ENCODE data around the gene ALCAM.

DNA sequence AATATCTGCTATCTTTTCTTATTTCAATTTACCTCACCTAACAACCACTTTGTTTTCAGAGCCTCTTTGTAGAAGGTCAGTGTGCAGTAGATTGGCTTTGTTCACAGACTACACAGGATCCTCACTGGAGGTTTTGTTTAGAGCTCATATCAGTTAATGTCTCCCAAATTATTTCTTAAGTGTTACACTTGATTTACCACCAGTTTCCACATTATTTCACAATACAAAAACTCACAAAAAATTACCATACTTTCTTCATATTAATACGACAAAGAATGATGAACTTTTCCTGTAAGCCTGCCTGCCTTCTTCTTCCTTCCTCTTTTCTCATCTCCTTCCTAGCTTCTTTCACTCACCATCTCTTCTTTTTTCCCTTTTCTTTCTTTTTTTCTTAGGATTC, 133.3 kb downstream of the ALCAM start:
- TF ChIP-seq, protein P1, sequence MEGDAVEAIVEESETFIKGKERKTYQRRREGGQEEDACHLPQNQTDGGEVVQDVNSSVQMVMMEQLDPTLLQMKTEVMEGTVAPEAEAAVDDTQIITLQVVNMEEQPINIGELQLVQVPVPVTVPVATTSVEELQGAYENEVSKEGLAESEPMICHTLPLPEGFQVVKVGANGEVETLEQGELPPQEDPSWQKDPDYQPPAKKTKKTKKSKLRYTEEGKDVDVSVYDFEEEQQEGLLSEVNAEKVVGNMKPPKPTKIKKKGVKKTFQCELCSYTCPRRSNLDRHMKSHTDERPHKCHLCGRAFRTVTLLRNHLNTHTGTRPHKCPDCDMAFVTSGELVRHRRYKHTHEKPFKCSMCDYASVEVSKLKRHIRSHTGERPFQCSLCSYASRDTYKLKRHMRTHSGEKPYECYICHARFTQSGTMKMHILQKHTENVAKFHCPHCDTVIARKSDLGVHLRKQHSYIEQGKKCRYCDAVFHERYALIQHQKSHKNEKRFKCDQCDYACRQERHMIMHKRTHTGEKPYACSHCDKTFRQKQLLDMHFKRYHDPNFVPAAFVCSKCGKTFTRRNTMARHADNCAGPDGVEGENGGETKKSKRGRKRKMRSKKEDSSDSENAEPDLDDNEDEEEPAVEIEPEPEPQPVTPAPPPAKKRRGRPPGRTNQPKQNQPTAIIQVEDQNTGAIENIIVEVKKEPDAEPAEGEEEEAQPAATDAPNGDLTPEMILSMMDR (IDR thresholded peaks at IDR 0.05): no peak
- TF ChIP-seq EZH2 (IDR thresholded peaks at IDR 0.05): no peak
